Measurements from ENCODE around the gene QRICH2.
"Not testable (repeated sequence)": the region's sequence is repeated elsewhere in the genome, so short reads cannot be mapped to it uniquely, and the experiment has no call there.

QRICH2 gene

GRCh38 chr17:76265624-76266243, 42.3 kb downstream of the QRICH2 start:
- peak; percentile 50 to 60 for DNase-seq

- peak; percentile 99 for DNase-seq
These were observed 43.1 kb downstream of the QRICH2 start, which contains the start of gene UBALD2 for GRCh38 chr17:76264755-76265623. Gene UBALD2 (plus strand): TSS chr17:76265348. CDS start chr17:76265506, 158 bp downstream.

- no peak for DNase-seq
These were observed 43.7 kb downstream of the QRICH2 start for GRCh38 chr17:76264425-76264754.

- DNase-seq, result no peak
These were observed 44.2 kb downstream of the QRICH2 start for GRCh38 chr17:76263896-76264295.

- DNase-seq, result peak in 1 of 2 donors; percentile 50
These were observed 45.2 kb downstream of the QRICH2 start for GRCh38 chr17:76262732-76263344.

- DNase-seq, result no peak
These were observed 46.5 kb downstream of the QRICH2 start for GRCh38 chr17:76261421-76262215.

- no peak for DNase-seq
These were observed 47.4 kb downstream of the QRICH2 start for GRCh38 chr17:76260669-76261068.

- DNase-seq, result no peak
These were observed 47.9 kb downstream of the QRICH2 start for GRCh38 chr17:76260220-76260619.

GRCh38 chr17:76256430-76257050, 51.5 kb downstream of the QRICH2 start:
- peak; percentile 69 to 70 for DNase-seq

GRCh38 chr17:76255801-76256429, 52.2 kb downstream of the QRICH2 start:
- DNase-seq, result no peak

GRCh38 chr17:76254275-76254674, 53.8 kb downstream of the QRICH2 start:
- DNase-seq, result no peak

GRCh38 chr17:76253841-76254240, 54.2 kb downstream of the QRICH2 start:
- DNase-seq, result no peak

GRCh38 chr17:76252967-76253766, 54.9 kb downstream of the QRICH2 start:
- not testable (repeated sequence) for DNase-seq

- peak; percentile 44 to 66 for DNase-seq
These were observed 55.8 kb downstream of the QRICH2 start for GRCh38 chr17:76252040-76252954.

GRCh38 chr17:76251478-76252039, 56.5 kb downstream of the QRICH2 start:
- DNase-seq, result no peak

GRCh38 chr17:76250141-76250540, 57.9 kb downstream of the QRICH2 start:
- no peak for DNase-seq

- no peak for DNase-seq
These were observed 59.9 kb downstream of the QRICH2 start for GRCh38 chr17:76248013-76248782.

- DNase-seq, result no peak
These were observed 60.8 kb downstream of the QRICH2 start for GRCh38 chr17:76247304-76247703.

Data from CD4-positive, alpha-beta T cell treated with Interleukin-1 beta for 1 hour (primary cell).